Activated naive CD4-positive, alpha-beta T cell treated with anti-CD3 and anti-CD28 coated beads for 36 hours (primary cell): ENCODE data around the gene UNKL. TPM values are rescaled to one million over a fixed set of nuclear protein-coding genes. Genes with fewer than 3 reads are reported as not detected.

ENCODE experiments used
- CTCF ChIA-PET: fragments of 350-600 bp; sonication (Branson Sonifier 250); formaldehyde crosslinking; loops from one replicate; lab custom pipeline; 2021; ENCODE audit warnings: antibody characterized with exemption; lab: Charles Lee
- DNase-seq: peaks from one replicate; pipeline ENCODE4 v3.0.0-alpha.2; 2020
- H3K27ac Mint-ChIP-seq: one replicate; pipeline ENCODE4 v1.8.0; 2021; ENCODE audit warnings: mild to moderate bottlenecking, mixed read lengths
- H3K27me3 Mint-ChIP-seq: one replicate; pipeline ENCODE4 v1.8.0; 2021; ENCODE audit warnings: low read depth, mixed read lengths
- H3K36me3 Mint-ChIP-seq: one replicate; pipeline ENCODE4 v1.8.0; 2021; ENCODE audit warnings: low read depth, mixed read lengths
- H3K4me1 Mint-ChIP-seq: one replicate; pipeline ENCODE4 v1.8.0; 2021; ENCODE audit warnings: low read depth, mixed read lengths
- H3K4me3 Mint-ChIP-seq: one replicate; pipeline ENCODE4 v1.8.0; 2021; ENCODE audit warnings: mild to moderate bottlenecking, moderate library complexity, mixed read lengths
- H3K9me3 Mint-ChIP-seq: one replicate; pipeline ENCODE4 v1.8.0; 2021; ENCODE audit warnings: mixed read lengths
- intact Hi-C: fragments of 100-400 bp; cut with micrococcal nuclease; formaldehyde crosslinking; loops from one replicate; pipeline ENCODE4 v1.15.1; 2023
- total RNA-seq, 2 experiments: library from RNA; stranded (reverse); gene quantifications; one replicate each; pipeline ENCODE4 v1.2.3, GENCODE V29; 2021

Gene UNKL
- total RNA-seq, 2 experiments from 2014 or later, result 35.9 to 38.4 TPM

DNA sequence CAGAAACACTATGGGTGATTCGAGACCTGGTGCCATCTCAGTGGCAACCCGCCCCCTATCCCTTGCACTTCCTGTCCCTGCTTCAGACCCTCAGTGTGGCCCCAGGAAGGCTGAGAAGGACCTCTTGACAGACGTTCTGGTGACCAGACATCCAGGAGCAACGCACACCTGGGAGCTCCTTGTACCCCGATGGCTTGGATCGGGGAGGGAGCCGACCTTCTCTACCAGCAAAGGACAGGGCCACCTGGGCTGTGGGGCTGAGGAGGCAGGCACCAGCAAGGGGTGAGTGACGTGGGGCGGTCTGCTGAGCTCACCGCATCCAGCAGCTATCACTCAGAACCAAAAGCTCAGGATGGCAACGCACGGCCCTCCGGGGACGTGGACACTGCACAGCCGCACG, 27.2 kb downstream of the UNKL start:
- Mint-ChIP-seq H3K36me3 (peaks cover 2% of the 10 kb centered on the region), H3K9me3 (no peaks in the 10 kb centered on the region), H3K27me3 (no peaks in the 10 kb centered on the region), H3K27ac (no peak overlapping the region), H3K4me3 (no peak overlapping the region), H3K4me1 (no peaks in the 10 kb centered on the region)
- intact Hi-C loops, result no loop called here
- CTCF ChIA-PET, result no interaction called here
- DNase-seq, result no peak

DNA sequence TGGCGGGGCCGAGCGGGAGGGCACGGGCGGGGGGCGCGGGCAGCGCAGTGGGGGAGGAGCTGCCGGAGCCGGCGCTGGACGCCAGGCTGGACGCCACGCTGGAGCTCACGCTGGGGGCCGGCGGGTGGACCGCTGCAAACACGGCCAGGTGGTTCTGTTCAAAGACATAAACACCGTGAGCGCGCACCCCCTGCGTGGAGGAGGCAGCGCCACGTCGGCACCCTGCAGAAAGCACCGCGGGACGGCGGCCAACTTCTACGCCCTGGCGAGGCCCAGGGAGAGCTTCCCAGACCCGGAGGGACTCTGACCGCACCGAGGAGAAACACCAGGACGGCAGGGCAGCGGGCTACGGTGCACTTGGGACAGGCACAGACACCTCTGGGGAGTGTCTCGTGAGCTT, 29.3 kb downstream of the UNKL start:
- Mint-ChIP-seq H3K9me3 (no peaks in the 10 kb centered on the region), H3K36me3 (peaks cover 2% of the 10 kb centered on the region), H3K4me3 (no peak overlapping the region), H3K27ac (no peak overlapping the region), H3K4me1 (no peaks in the 10 kb centered on the region), H3K27me3 (no peaks in the 10 kb centered on the region)
- intact Hi-C loops, result no loop called here
- CTCF ChIA-PET, result no interaction called here
- no peak for DNase-seq

DNA sequence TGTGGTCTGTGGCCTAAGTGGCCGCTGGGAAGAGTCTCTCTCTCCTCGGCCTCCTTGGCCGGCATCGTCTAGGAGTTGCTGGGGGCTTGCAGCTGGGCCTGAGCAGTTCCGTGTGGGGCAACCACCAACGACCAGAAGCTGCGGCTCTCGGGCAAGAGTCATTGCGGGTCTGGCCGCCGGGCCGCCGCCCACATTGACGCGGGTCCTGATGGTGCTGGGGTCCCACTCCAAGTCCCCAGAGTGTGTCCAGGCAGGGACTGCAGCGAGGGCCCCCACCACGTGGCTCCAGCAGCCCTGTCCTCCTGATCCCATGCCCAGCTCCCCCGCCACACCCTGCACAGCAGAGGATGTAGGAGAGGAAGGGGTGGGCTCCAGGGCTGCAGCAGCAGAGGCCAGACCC, 30.9 kb downstream of the UNKL start:
- CTCF ChIA-PET, result no interaction called here
- intact Hi-C loops, result no loop called here
- Mint-ChIP-seq H3K27ac (no peak overlapping the region), H3K4me1 (peaks cover 7% of the 10 kb centered on the region), H3K36me3 (peaks cover 5% of the 10 kb centered on the region), H3K27me3 (no peaks in the 10 kb centered on the region), H3K4me3 (no peak overlapping the region), H3K9me3 (no peaks in the 10 kb centered on the region)
- no peak for DNase-seq

DNA sequence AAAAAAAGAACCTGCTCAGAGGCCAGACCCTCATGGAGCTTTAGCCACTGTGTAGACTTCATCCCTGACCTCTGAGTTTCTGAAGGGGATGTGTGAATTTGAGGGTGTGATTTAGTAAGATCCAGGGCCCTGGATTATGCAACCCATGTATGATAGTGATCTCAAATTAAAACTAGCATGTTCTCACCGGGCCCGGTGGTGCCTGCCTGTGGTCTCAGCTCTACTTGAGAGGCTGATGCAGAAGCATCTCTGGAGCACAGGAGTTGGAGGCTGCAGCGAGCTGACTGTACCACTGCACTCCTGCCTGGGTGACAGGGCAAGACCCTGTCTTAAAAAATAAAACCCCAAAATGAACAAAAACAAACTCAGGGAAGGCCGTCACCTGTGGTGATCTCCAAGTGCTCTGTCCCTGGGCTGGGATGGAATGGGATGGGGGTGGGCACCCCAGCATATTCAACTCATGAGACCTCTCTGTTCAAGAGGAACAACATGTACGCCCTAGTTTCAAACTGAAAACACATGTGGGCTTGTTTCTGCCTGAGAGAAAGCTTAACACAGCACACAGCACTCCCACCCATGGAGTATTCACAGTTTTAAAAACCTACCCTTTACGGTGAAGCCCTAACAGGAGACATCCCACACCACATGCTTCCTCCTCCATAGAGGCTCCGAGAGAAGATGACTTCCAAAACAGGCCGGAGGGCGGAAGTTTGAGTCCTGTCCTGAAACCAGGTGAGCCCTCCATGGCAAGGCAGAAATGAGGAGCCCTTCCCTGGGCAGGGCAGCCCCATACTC, 32.7 kb downstream of the UNKL start:
- DNase-seq, result no peak
- H3K4me3 Mint-ChIP-seq, result no peak overlapping the region
- H3K36me3 Mint-ChIP-seq, result peaks cover 7% of the 10 kb centered on the region
- no peaks in the 10 kb centered on the region for H3K27me3 Mint-ChIP-seq
- CTCF ChIA-PET, result no interaction called here
- peaks cover 17% of the 10 kb centered on the region for H3K4me1 Mint-ChIP-seq
- intact Hi-C loops, result no loop called here
- no peak overlapping the region for H3K27ac Mint-ChIP-seq
- H3K9me3 Mint-ChIP-seq, result no peaks in the 10 kb centered on the region

DNA sequence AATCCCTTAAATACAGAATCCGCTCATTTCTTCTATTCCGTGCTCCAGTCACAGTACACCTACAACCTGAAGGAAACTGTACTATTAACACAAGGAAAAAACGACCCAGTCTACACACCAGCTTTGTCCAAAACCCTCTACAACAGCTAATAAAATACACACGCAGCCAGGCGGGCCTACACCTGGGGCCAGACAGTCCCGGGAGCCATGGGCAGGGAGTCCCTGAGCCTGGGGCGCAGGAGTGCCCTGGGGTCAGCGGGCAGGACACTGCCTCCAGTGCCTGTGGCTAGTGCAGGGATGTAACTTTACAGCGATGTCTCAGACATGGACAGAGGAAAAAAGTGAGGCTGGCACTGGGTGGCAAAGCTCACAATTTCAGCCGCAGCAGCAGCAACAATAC, 34.3 kb downstream of the UNKL start:
- H3K27ac Mint-ChIP-seq, result peak overlapping the region; percentile 46
- no peaks in the 10 kb centered on the region for H3K9me3 Mint-ChIP-seq
- H3K4me1 Mint-ChIP-seq, result peaks cover 17% of the 10 kb centered on the region
- H3K36me3 Mint-ChIP-seq, result peaks cover 7% of the 10 kb centered on the region
- no peak for DNase-seq
- CTCF ChIA-PET, result interaction anchor here (0.9 to 2.3 kb wide), 2 partner anchors 9 to 15 kb away, joined by 3 to 5 read pairs; no protein-coding TSS in a partner anchor
- H3K27me3 Mint-ChIP-seq, result no peaks in the 10 kb centered on the region
- intact Hi-C loops, result no loop called here
- H3K4me3 Mint-ChIP-seq, result peak overlapping the region; percentile 71

DNA sequence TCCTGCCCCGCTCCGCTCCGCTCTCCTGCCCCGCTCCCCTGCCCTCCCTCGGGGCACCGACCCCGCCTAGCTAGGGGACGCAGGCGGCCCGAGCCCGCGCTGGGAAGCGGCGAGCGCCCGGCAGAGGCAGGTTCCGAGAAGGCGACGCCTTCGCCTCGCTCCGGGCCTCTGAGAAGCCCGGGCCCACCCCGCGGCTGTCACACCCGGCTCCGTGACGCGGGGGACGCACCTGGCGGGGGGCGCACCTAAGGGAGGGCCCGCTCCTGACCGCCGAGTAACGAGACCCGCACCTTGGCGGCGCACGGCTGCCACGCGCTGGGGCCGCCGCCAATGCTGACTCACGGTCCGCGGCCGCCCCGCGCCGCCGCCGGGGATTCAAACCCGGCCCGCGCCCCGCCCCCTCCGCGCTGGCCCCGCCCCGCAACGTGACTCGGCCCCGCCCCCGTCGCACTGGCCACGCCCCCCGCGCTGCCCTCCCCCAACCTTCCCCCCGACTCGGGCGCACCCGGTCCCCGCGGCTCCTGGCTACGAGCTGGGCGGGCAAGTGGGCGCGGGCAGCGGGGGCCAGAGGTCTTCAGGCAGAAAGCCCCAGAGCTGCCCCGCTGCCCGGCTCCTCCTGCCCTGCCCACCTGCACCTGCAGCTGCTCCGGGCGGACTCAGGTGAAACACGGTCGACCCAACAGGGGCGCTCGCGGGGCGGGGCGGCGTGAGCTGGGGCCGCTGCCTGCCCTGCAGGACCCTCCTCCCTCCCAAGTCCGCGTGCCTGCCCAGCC, 35.0 kb downstream of the UNKL start:
- Mint-ChIP-seq H3K4me3 (peak overlapping the region; percentile 83), H3K4me1 (peaks cover 17% of the 10 kb centered on the region), H3K27me3 (no peaks in the 10 kb centered on the region), H3K9me3 (no peaks in the 10 kb centered on the region), H3K36me3 (peaks cover 4% of the 10 kb centered on the region), H3K27ac (peak overlapping the region; percentile 46)
- intact Hi-C loops, result loop anchor here (2.0 to 5.0 kb wide), 4 partner anchors 33 to 403 kb away; partner anchors contain the start of genes NUBP2, SPSB3, UBE2I and UNKL
- DNase-seq, result peak; percentile 73
- CTCF ChIA-PET, result interaction anchor here (0.9 to 2.3 kb wide), 4 partner anchors 10 to 17 kb away, joined by 3 to 8 read pairs (median 5); no protein-coding TSS in a partner anchor

DNA sequence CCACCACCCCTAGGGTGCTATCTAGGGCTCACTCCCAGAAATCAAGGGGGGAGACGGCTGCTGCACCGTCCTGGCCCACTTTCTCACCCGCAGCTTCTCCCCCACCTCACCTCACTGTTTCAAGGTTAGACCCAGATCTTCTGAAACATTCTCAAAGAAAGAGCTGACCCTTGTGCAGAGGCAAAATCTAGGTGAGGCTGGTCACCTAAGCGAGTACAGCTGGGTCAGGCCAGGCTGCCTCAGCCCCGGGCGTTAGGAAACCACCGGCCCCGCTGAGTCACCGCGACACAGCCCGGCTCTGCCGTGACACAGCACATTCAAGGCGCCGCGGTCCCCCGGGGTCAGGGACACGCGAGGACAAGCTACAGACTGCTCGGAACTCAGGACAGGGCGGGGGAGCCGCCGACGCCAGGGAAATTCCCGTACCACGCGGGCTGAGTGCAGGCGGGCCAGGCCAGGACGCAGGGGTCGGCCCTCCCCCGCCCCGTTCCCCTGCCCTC, 35.6 kb downstream of the UNKL start:
- intact Hi-C loops, result loop anchor here (2.0 to 5.0 kb wide), 4 partner anchors 33 to 404 kb away; partner anchors contain the start of genes NUBP2, SPSB3, UBE2I and UNKL
- peak overlapping the region; percentile 93 for H3K27ac Mint-ChIP-seq
- CTCF ChIA-PET, result interaction anchor here (0.7 to 2.3 kb wide), 4 partner anchors 10 to 16 kb away, joined by 3 to 8 read pairs (median 5); no protein-coding TSS in a partner anchor

DNA sequence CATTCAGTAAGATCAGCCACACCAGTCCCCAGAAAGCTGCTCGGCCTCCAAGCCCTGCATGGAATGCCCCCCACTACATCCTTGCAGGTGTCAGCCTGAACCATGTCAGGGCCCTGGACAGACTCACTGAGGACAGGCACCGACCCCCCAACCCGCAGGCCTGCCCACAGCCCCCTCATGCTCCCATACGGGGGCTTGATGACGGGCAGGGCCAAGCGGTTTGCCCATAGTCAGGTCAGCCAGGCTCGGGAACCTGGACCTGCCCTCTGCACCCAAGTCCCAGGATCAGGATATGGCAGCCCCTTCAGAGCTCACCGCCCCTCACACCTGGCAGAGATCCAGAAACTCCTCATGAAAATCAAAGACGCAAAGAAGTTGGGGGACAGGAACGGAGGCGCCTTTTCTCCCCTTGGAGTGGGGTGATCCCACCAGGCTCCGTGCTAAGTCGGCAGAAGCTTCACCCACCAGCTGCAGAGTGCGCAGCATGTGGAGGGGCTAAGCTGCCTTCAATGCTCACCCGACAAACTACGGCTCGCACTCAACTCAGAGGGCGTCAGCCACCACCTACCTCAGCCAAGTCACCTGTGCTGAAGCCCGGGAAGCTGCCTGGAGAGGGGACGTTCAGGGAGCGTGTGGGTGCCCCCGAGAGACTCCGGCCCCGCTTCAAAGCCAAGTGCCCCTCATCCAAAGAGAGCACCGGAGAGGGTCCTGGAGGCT, 36.3 kb downstream of the UNKL start:
- Mint-ChIP-seq H3K27me3 (no peaks in the 10 kb centered on the region), H3K9me3 (no peaks in the 10 kb centered on the region), H3K36me3 (peaks cover 4% of the 10 kb centered on the region), H3K4me1 (peaks cover 17% of the 10 kb centered on the region), H3K27ac (peak overlapping the region; percentile 93), H3K4me3 (peak overlapping the region; percentile 83)
- CTCF ChIA-PET, result interaction anchor here (0.7 to 1.7 kb wide), 3 partner anchors 9 to 16 kb away, joined by 3 to 8 read pairs (median 5); no protein-coding TSS in a partner anchor
- no peak for DNase-seq
- intact Hi-C loops, result loop anchor here (2.0 to 5.0 kb wide), 4 partner anchors 34 to 405 kb away; partner anchors contain the start of genes NUBP2, SPSB3, UBE2I and UNKL

More for the DNA sequence above, 35.6 kb downstream of the UNKL start:
- peaks cover 4% of the 10 kb centered on the region for H3K36me3 Mint-ChIP-seq
- H3K27me3 Mint-ChIP-seq, result no peaks in the 10 kb centered on the region
- H3K4me3 Mint-ChIP-seq, result peak overlapping the region; percentile 83
- no peaks in the 10 kb centered on the region for H3K9me3 Mint-ChIP-seq
- H3K4me1 Mint-ChIP-seq, result peaks cover 17% of the 10 kb centered on the region
- peak; percentile 82 for DNase-seq

DNA sequence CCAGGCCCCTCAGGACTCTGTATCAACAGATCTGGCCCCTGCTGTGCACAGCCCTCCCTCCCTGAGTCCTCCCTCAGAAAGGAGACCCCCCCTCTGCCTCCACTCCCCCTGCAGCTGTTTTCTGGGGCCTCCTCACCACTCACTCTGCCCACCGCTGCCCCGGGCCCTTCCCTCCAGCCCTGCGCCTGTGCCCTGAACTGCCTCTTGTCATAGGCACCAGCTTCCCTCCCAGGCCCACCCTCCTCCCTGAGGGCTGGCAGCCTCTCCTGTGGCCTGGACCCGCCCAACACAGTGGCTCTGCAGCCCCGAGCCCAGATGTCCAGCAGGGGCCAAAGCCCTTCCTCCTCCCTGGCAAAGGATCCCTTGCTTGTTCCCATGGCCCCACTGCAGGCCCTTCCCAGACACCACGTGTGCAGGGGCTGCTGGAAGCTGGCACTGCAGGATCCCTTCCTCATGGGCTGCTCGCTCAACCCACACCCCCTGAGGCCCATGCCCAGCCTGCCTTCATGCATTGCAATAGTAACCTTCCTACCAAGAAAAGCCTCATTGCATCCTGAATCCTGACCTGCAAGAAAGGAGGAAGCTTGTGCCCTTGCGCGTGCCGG, 37.0 kb downstream of the UNKL start:
- Mint-ChIP-seq H3K27me3 (no peaks in the 10 kb centered on the region), H3K4me3 (peak overlapping the region; percentile 83), H3K36me3 (peaks cover 4% of the 10 kb centered on the region), H3K4me1 (peaks cover 17% of the 10 kb centered on the region), H3K9me3 (no peaks in the 10 kb centered on the region), H3K27ac (no peak overlapping the region)
- CTCF ChIA-PET, result interaction anchor here (1.6 kb wide), 1 partner anchor 9 kb away, joined by 8 read pairs; no protein-coding TSS in a partner anchor
- intact Hi-C loops, result loop anchor here (2.0 to 5.0 kb wide), 4 partner anchors 35 to 405 kb away; partner anchors contain the start of genes NUBP2, SPSB3, UBE2I and UNKL
- DNase-seq, result no peak

DNA sequence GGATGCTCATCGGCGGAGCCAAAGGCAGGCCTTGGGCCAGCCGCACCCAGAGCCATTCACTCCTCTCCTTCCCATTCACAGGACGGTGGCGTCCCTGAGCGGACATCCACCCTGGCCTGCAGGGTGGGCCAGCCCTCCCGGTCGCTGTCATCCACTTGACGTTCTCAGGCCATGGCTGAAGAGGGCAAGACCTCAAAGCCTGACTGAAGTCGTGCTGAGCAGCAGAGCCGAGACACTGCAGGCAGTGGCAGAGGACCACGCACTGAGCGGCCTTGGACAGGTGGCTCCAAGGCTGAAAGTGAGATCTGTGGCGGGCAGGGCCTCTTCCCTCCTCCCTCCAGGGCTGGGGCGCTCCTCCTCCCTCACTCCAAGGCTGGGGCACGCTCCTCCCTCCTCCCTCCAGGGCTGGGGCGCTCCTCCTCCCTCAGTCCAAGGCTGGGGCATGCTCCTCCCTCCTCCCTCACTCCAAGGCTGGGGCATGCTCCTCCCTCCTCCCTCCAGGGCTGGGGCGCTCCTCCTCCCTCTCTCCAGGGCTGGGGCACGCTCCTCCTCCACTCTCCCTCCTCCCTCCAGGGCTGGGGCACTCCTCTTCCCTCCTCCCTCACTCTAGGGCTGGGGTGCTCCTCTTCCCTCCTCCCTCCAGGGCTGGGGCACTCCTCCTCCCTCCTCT, 38.6 kb downstream of the UNKL start:
- intact Hi-C loops, result loop anchor here (5.0 kb wide), 1 partner anchor 36 kb away; the partner anchor contains the start of gene UNKL

DNA sequence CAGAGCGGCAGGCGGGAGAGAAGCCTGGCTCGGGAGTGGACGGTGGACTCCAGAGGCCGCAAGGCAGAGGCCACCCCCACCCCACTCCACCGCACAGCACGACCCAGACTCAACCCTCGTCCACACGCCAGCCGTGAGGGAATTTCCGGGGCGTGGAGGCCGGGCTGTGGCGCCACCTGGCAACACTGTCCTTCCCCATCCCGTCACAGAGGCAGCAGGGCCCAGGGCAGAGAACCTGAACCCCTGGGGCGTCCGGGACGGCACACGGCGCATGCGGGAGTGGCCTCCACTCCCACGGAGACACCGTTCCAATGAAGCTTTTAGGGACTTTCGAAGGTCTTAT, 39.2 kb downstream of the UNKL start:
- H3K4me3 Mint-ChIP-seq, result no peak overlapping the region
- H3K27me3 Mint-ChIP-seq, result no peaks in the 10 kb centered on the region
- no peaks in the 10 kb centered on the region for H3K9me3 Mint-ChIP-seq
- intact Hi-C loops, result loop anchor here (5.0 kb wide), 1 partner anchor 37 kb away; the partner anchor contains the start of gene UNKL
- peaks cover 4% of the 10 kb centered on the region for H3K36me3 Mint-ChIP-seq
- CTCF ChIA-PET, result no interaction called here
- H3K4me1 Mint-ChIP-seq, result peaks cover 17% of the 10 kb centered on the region
- H3K27ac Mint-ChIP-seq, result no peak overlapping the region
- no peak for DNase-seq

More for the DNA sequence above, 38.6 kb downstream of the UNKL start:
- Mint-ChIP-seq H3K9me3 (no peaks in the 10 kb centered on the region), H3K4me3 (no peak overlapping the region), H3K27me3 (no peaks in the 10 kb centered on the region), H3K4me1 (peaks cover 17% of the 10 kb centered on the region), H3K27ac (no peak overlapping the region), H3K36me3 (peaks cover 4% of the 10 kb centered on the region)
- DNase-seq, result no peak
- CTCF ChIA-PET, result no interaction called here
